Measurements from ENCODE around the gene AP3D1.

- TF ChIP-seq POLR2A (IDR thresholded peaks at IDR 0.05; ENCODE audit: low read depth, low read length) (no peak; the same call in 1 of the 2 replicates), TAF1 (IDR thresholded peaks at IDR 0.05; ENCODE audit: low read depth, low read length) (no peak), SPI1 (IDR thresholded peaks at IDR 0.05; ENCODE audit: low read depth, low read length) (no peak), POU2F2 (IDR thresholded peaks at IDR 0.05; ENCODE audit: low read depth, low read length) (no peak), POLR2AphosphoS5 (IDR thresholded peaks at IDR 0.05; ENCODE audit: low read depth, low read length) (no peak), PAX5 (IDR thresholded peaks at IDR 0.05; ENCODE audit: insufficient read depth, low read length, severe bottlenecking) (no peak)
These were observed 90.4 kb downstream of the AP3D1 start for GRCh38 chr19:2060884-2061494.

Measured in GM12891 (cell line).